Nephron (organoid): ENCODE data around the gene SH3PXD2A.
"Not testable (repeated sequence)": the region's sequence is repeated elsewhere in the genome, so short reads cannot be mapped to it uniquely, and the experiment has no call there.

ENCODE experiments used
- H3K27ac Mint-ChIP-seq, 3 experiments: 2 replicates each; pipeline ENCODE4 v1.8.0; 2020; ENCODE audit warnings: mixed read lengths in 3 of 3, mild to moderate bottlenecking in 2 of 3, moderate library complexity in 1 of 3
- H3K27me3 Mint-ChIP-seq: 2 replicates; pipeline ENCODE4 v1.8.0; 2021; ENCODE audit warnings: low read depth, mild to moderate bottlenecking, moderate library complexity, mixed read lengths
- H3K36me3 Mint-ChIP-seq: 2 replicates; pipeline ENCODE4 v1.8.0; 2020; ENCODE audit warnings: low read depth, mixed read lengths
- H3K4me1 Mint-ChIP-seq: 2 replicates; pipeline ENCODE4 v1.8.0; 2020; ENCODE audit warnings: mixed read lengths
- H3K4me3 Mint-ChIP-seq, 3 experiments: 2 replicates each; pipeline ENCODE4 v1.8.0; 2020; ENCODE audit warnings: mild to moderate bottlenecking in 3 of 3, mixed read lengths in 3 of 3, moderate library complexity in 2 of 3
- H3K9me3 Mint-ChIP-seq: 2 replicates; pipeline ENCODE4 v1.8.0; 2020; ENCODE audit warnings: mixed read lengths
- CTCF ChIP-seq, 3 experiments: fragments of 200-600 bp; sonication (generic); IDR thresholded peaks; one replicate each; pipeline ENCODE4 v1.5.0; 2021; ENCODE audit warnings: antibody characterized with exemption in 3 of 3; ENCODE audit not compliant: unreplicated experiment in 3 of 3

SH3PXD2A gene

GRCh38 chr10:103663236-103663635, 192.1 kb downstream of the SH3PXD2A start:
- Mint-ChIP-seq H3K36me3 (peaks cover 8% of the 10 kb centered on the region), H3K27ac (peak overlapping the region; percentile 87 to 91 (median 88)), H3K27me3 (no peaks in the 10 kb centered on the region), H3K4me3 (peak overlapping the region; percentile 36 to 76 (median 74)), H3K4me1 (peaks cover 62% of the 10 kb centered on the region), H3K9me3 (no peaks in the 10 kb centered on the region)
- no peak for TF ChIP-seq CTCF (IDR thresholded peaks at IDR 0.05; ENCODE audit: unreplicated experiment in 3 of 3)

- not testable (repeated sequence) for H3K4me3 Mint-ChIP-seq, H3K9me3 Mint-ChIP-seq
Observed at GRCh38 chr10:103662704-103663103, 192.7 kb downstream of the SH3PXD2A start.

GRCh38 chr10:103661198-103661950, 194.0 kb downstream of the SH3PXD2A start:
- no peaks in the 10 kb centered on the region for H3K9me3 Mint-ChIP-seq
- peaks cover 26% of the 10 kb centered on the region for H3K36me3 Mint-ChIP-seq
- no peak for TF ChIP-seq CTCF (IDR thresholded peaks at IDR 0.05; ENCODE audit: unreplicated experiment in 3 of 3)
- peak overlapping the region; percentile 90 to 91 (median 91) for H3K27ac Mint-ChIP-seq
- H3K4me1 Mint-ChIP-seq = peaks cover 47% of the 10 kb centered on the region
- no peaks in the 10 kb centered on the region for H3K27me3 Mint-ChIP-seq
- H3K4me3 Mint-ChIP-seq = peak overlapping the region; percentile 74 to 89 (median 80)

More at GRCh38 chr10:103662704-103663103, 192.7 kb downstream of the SH3PXD2A start:
- H3K27ac Mint-ChIP-seq = peak overlapping the region in 1 of 3 experiments; percentile 87
- peaks cover 13% of the 10 kb centered on the region for H3K36me3 Mint-ChIP-seq
- H3K27me3 Mint-ChIP-seq = not testable (repeated sequence)
- peaks cover 61% of the 10 kb centered on the region for H3K4me1 Mint-ChIP-seq

- TF ChIP-seq CTCF (IDR thresholded peaks at IDR 0.05; ENCODE audit: unreplicated experiment in 3 of 3) = no peak
- peak overlapping the region; percentile 90 to 92 (median 91) for H3K27ac Mint-ChIP-seq
- no peaks in the 10 kb centered on the region for H3K27me3 Mint-ChIP-seq
- H3K4me3 Mint-ChIP-seq = peak overlapping the region; percentile 80 to 89 (median 88)
- peaks cover 33% of the 10 kb centered on the region for H3K36me3 Mint-ChIP-seq
- peaks cover 41% of the 10 kb centered on the region for H3K4me1 Mint-ChIP-seq
- H3K9me3 Mint-ChIP-seq = no peaks in the 10 kb centered on the region
Observed at GRCh38 chr10:103660364-103661197, 194.8 kb downstream of the SH3PXD2A start.

GRCh38 chr10:103659674-103660363, 195.6 kb downstream of the SH3PXD2A start:
- Mint-ChIP-seq H3K9me3 (no peaks in the 10 kb centered on the region), H3K4me1 (peaks cover 39% of the 10 kb centered on the region), H3K4me3 (peak overlapping the region; percentile 80 to 89 (median 88)), H3K36me3 (peaks cover 37% of the 10 kb centered on the region), H3K27me3 (no peaks in the 10 kb centered on the region), H3K27ac (peak overlapping the region; percentile 90 to 92 (median 91))
- TF ChIP-seq CTCF (IDR thresholded peaks at IDR 0.05; ENCODE audit: unreplicated experiment in 3 of 3) = no peak
